ENCODE data around the gene RALGAPB.

- TF ChIP-seq POLR2AphosphoS5 (IDR thresholded peaks at IDR 0.05; ENCODE audit: low read depth) = no peak
- TF ChIP-seq, protein P1, sequence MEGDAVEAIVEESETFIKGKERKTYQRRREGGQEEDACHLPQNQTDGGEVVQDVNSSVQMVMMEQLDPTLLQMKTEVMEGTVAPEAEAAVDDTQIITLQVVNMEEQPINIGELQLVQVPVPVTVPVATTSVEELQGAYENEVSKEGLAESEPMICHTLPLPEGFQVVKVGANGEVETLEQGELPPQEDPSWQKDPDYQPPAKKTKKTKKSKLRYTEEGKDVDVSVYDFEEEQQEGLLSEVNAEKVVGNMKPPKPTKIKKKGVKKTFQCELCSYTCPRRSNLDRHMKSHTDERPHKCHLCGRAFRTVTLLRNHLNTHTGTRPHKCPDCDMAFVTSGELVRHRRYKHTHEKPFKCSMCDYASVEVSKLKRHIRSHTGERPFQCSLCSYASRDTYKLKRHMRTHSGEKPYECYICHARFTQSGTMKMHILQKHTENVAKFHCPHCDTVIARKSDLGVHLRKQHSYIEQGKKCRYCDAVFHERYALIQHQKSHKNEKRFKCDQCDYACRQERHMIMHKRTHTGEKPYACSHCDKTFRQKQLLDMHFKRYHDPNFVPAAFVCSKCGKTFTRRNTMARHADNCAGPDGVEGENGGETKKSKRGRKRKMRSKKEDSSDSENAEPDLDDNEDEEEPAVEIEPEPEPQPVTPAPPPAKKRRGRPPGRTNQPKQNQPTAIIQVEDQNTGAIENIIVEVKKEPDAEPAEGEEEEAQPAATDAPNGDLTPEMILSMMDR (conservative IDR thresholded peaks at IDR 0.05; ENCODE audit: low read depth in 2 of 2) = no peak
- no peak for TF ChIP-seq EZH2phosphoT487 (IDR thresholded peaks at IDR 0.05; ENCODE audit: unreplicated experiment)
- TF ChIP-seq REST (IDR thresholded peaks at IDR 0.05; ENCODE audit: unreplicated experiment) = no peak
- no peak for TF ChIP-seq EZH2 (IDR thresholded peaks at IDR 0.05; ENCODE audit: low read depth, unreplicated experiment)
- TF ChIP-seq CREB1 (CRISPR knock-in tag; IDR thresholded peaks at IDR 0.05; ENCODE audit: low read depth) = no peak
- no peak for TF ChIP-seq JUNB (IDR thresholded peaks at IDR 0.05; ENCODE audit: unreplicated experiment)
- TF ChIP-seq NANOG (IDR thresholded peaks at IDR 0.05; ENCODE audit: borderline replicate concordance) = no peak
- TF ChIP-seq, protein P2, sequence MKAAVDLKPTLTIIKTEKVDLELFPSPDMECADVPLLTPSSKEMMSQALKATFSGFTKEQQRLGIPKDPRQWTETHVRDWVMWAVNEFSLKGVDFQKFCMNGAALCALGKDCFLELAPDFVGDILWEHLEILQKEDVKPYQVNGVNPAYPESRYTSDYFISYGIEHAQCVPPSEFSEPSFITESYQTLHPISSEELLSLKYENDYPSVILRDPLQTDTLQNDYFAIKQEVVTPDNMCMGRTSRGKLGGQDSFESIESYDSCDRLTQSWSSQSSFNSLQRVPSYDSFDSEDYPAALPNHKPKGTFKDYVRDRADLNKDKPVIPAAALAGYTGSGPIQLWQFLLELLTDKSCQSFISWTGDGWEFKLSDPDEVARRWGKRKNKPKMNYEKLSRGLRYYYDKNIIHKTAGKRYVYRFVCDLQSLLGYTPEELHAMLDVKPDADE (IDR thresholded peaks at IDR 0.05) = no peak
- TF ChIP-seq STAT1 (IDR thresholded peaks at IDR 0.05; ENCODE audit: unreplicated experiment) = no peak
- TF ChIP-seq ZNF114 (CRISPR knock-in tag; IDR thresholded peaks at IDR 0.05) = no peak
These were observed 23.6 kb upstream of the RALGAPB start for GRCh38 chr20:38449046-38449445.

Data from GM23338 (cell line).